HepG2 (cell line): Measurements from ENCODE around the gene DUSP7. TPM values are rescaled to one million over a fixed set of nuclear protein-coding genes. Genes with fewer than 3 reads are reported as not detected.

Experiments used
- ATAC-seq: fragments of 200-7000 bp; cut with Tn5 transposase; 3 replicates; pipeline ENCODE4 v1.9.1; 2020; ENCODE audit warnings: mild to moderate bottlenecking, moderate library complexity
- BruUV-seq: library from RNA; stranded (reverse); fragments of 400-500 nt; replicated peaks from 2 replicates; lab custom pipeline; 2021; lab: Mats Ljungman, UMichigan
- CTCF ChIA-PET: fragments of 300-600 bp; formaldehyde crosslinking; extraction: SDS; loops from one replicate; lab custom pipeline; 2021; ENCODE audit warnings: low total read pairs, inconsistent platforms, low intra/inter-chr PET ratio; lab: Yijun Ruan, JAX
- POLR2A ChIA-PET: fragments of 350-600 bp; sonication (Branson Sonifier 250); formaldehyde crosslinking; loops from one replicate; lab custom pipeline; 2020; ENCODE audit warnings: antibody characterized with exemption, inconsistent platforms; lab: Yijun Ruan, JAX
- DNase-seq: peaks from one replicate; pipeline ENCODE4 v3.0.0-alpha.2; 2015; ENCODE audit warnings: low spot score
- FAIRE-seq: peaks from 3 replicates; lab custom pipeline; 2011; peaks lifted over from hg19 to GRCh38; lab: Jason Lieb, UNC
- H2AFZ ChIP-seq: one replicate; pipeline ENCODE4 v1.6.1; 2011; ENCODE audit warnings: low read length, inconsistent platforms
- H3K27ac ChIP-seq: fragments of 300-600 bp; 3 replicates; pipeline ENCODE4 v1.8.0; 2011; ENCODE audit warnings: mixed run types, mild to moderate bottlenecking, mixed read lengths, low read length, inconsistent platforms; ENCODE audit not compliant: insufficient read depth; ENCODE audit errors: extremely low read length
- H3K27me3 ChIP-seq, 2 experiments: fragments of 200-600 bp in 1 of 2; 2 replicates in 1 of 2; 3 replicates in 1 of 2; pipeline versions ENCODE4 v1.6.0 to v1.8.0; 2011; ENCODE audit warnings: low read length in 2 of 2, mild to moderate bottlenecking in 2 of 2, moderate library complexity in 2 of 2, inconsistent platforms in 1 of 2; ENCODE audit not compliant: insufficient read depth in 2 of 2, control insufficient read depth in 1 of 2
- H3K36me3 ChIP-seq, 2 experiments: fragments of 200-600 bp in 1 of 2; replicated peaks in 1 of 2; 2 replicates in 1 of 2; 3 replicates in 1 of 2; pipeline versions ENCODE4 v1.5.1 to v1.8.0; 2011; ENCODE audit warnings: low read length in 2 of 2, inconsistent platforms in 1 of 2; ENCODE audit not compliant: insufficient read depth in 2 of 2, control insufficient read depth in 1 of 2
- H3K4me1 ChIP-seq: 2 replicates; pipeline ENCODE4 v1.5.1; 2012; ENCODE audit warnings: low read length, inconsistent platforms; ENCODE audit not compliant: insufficient read depth
- H3K4me2 ChIP-seq: 2 replicates; pipeline ENCODE4 v1.6.0; 2011; ENCODE audit warnings: low read depth, low read length, inconsistent platforms
- H3K4me3 ChIP-seq, 3 experiments: fragments of 200-600 bp in 1 of 3; sonication (generic), shearing (Covaris generic) in 1 of 3; replicated peaks in 1 of 3; 2 replicates each; pipeline ENCODE4 v1.5.1; 2011 to 2016; ENCODE audit warnings: low read length in 3 of 3, inconsistent platforms in 2 of 3, low read depth in 2 of 3, mild to moderate bottlenecking in 2 of 3, control low read depth in 1 of 3, mixed read lengths in 1 of 3; ENCODE audit not compliant: insufficient read depth in 1 of 3
- H3K79me2 ChIP-seq: one replicate; pipeline ENCODE4 v1.6.1; 2011; ENCODE audit warnings: low read length, inconsistent platforms; ENCODE audit not compliant: insufficient read depth
- H3K9ac ChIP-seq: 2 replicates; pipeline ENCODE4 v1.6.0; 2011; ENCODE audit warnings: mild to moderate bottlenecking, low read depth, low read length, inconsistent platforms; ENCODE audit not compliant: insufficient read depth
- H3K9me3 ChIP-seq: 2 replicates; pipeline ENCODE4 v1.5.1; 2012; ENCODE audit warnings: mild to moderate bottlenecking, low read length
- H4K20me1 ChIP-seq: 2 replicates; pipeline ENCODE4 v1.6.0; 2011; ENCODE audit warnings: inconsistent platforms, mild to moderate bottlenecking, low read length, moderate library complexity; ENCODE audit not compliant: insufficient read depth
- KLF9 ChIP-seq: IDR thresholded peaks from 2 replicates; pipeline ENCODE4 v1.6.1; 2016; ENCODE audit warnings: low read depth
- NFATC3 ChIP-seq: sonication (generic); formaldehyde crosslinking; IDR thresholded peaks from 2 replicates; pipeline ENCODE4 v1.5.1; 2020; ENCODE audit warnings: mild to moderate bottlenecking, missing genetic modification reagents
- PHB2 ChIP-seq: fragments of 450-650 bp; IDR thresholded peaks from 2 replicates; pipeline ENCODE4 v1.6.1; 2018; ENCODE audit not compliant: partially characterized antibody
- PRDM10 ChIP-seq: sonication (generic); formaldehyde crosslinking; IDR thresholded peaks from 2 replicates; pipeline ENCODE4 v1.4.0; 2020; ENCODE audit warnings: low read depth, missing genetic modification reagents
- REST ChIP-seq, 2 experiments: IDR thresholded peaks; 2 replicates each; pipeline ENCODE4 v1.6.1; 2011 to 2012; ENCODE audit warnings: low read length in 2 of 2, borderline replicate concordance in 1 of 2, low read depth in 1 of 2, mild to moderate bottlenecking in 1 of 2, moderate library complexity in 1 of 2
- SMAD1 ChIP-seq: sonication (generic); formaldehyde crosslinking; IDR thresholded peaks from 2 replicates; pipeline ENCODE4 v1.4.0; 2020; ENCODE audit warnings: missing genetic modification reagents, low read depth, mild to moderate bottlenecking, borderline replicate concordance
- THAP9 ChIP-seq: sonication (generic); formaldehyde crosslinking; IDR thresholded peaks from 2 replicates; pipeline ENCODE4; 2020; ENCODE audit warnings: missing genetic modification reagents, mild to moderate bottlenecking, borderline replicate concordance
- ZFP62 ChIP-seq: sonication (generic); formaldehyde crosslinking; IDR thresholded peaks from 2 replicates; pipeline ENCODE4 v1.4.0; 2020; ENCODE audit warnings: missing genetic modification reagents
- ZNF710 ChIP-seq: sonication (generic); formaldehyde crosslinking; IDR thresholded peaks from 2 replicates; pipeline ENCODE4 v1.5.0; 2020; ENCODE audit warnings: mild to moderate bottlenecking, missing genetic modification reagents, borderline replicate concordance
- WGBS: methylation state at CpG from one replicate; pipeline ENCODE4 v1.1.6; 2017; ENCODE audit warnings: low lambda C conversion rate; 5-methylcytosine and 5-hydroxymethylcytosine counted together
- in situ Hi-C: cut with HindIII; loops from 2 replicates; pipeline ENCODE4 v1.10.0; 2017; ENCODE audit warnings: low pct_unique_long_range_greater_than_20kb; ENCODE audit not compliant: extremely low pct_ligation_motif_present
- intact Hi-C: fragments of 100-400 bp; cut with micrococcal nuclease; formaldehyde crosslinking; loops from one replicate; pipeline ENCODE4 v1.10.0; 2022; ENCODE audit not compliant: unreplicated experiment
- polyA plus RNA-seq, 8 experiments: library from polyadenylated mRNA; depleted of rRNA in 3 of 8; stranded (reverse) in 7 of 8; unstranded in 1 of 8; fragments of >200 nt; fragmentation: Illumina TruSeq in 4 of 8; extraction: Trizol in 4 of 8; gene quantifications; 2 replicates each; pipeline versions ENCODE4 v1.2.1 to v1.2.3, GENCODE V29; 2011 to 2016; ENCODE audit warnings: low read depth in 4 of 8, missing spikeins in 1 of 8, mixed read lengths in 1 of 8; ENCODE audit not compliant: insufficient read depth in 1 of 8
- total RNA-seq, 5 experiments: library from RNA; depleted of rRNA; stranded (reverse); fragments of >200 nt; fragmentation: Illumina TruSeq; extraction: Trizol; gene quantifications; 2 replicates each; pipeline ENCODE4 v1.2.3, GENCODE V29; 2016; ENCODE audit warnings: low read depth in 1 of 5

The DUSP7 gene
- total and polyA plus RNA-seq, 2 of the 13 experiments (the other 11 are each of a cell fraction or from before 2014, with no cell fraction given), result 6.6 to 8.8 TPM

GRCh38 chr3:52086461-52086860 lies 30.1 kb upstream of the DUSP7 start (continued):
- TF ChIP-seq PRDM10 (CRISPR knock-in tag) (no peak), KLF9 (no peak), THAP9 (CRISPR knock-in tag) (no peak)

- Histone ChIP-seq H3K4me3 (no peak overlapping the region), H3K4me2 (no peak overlapping the region), H3K27ac (no peak overlapping the region), H3K27me3 (no peaks in the 10 kb centered on the region), H3K79me2 (no peaks in the 10 kb centered on the region), H3K9ac (no peak overlapping the region), H4K20me1 (no peaks in the 10 kb centered on the region), H2AFZ (no peak overlapping the region), H3K9me3 (no peaks in the 10 kb centered on the region), H3K4me1 (peaks cover 75% of the 10 kb centered on the region), H3K36me3 (no peaks in the 10 kb centered on the region)
- no peak for DNase-seq
- FAIRE-seq, result no peak
- 90% methylated on average over 4 of the region's 10 CpGs for WGBS
- BruUV-seq, result no TSS peak
- intact Hi-C loops (no loop called here), in situ Hi-C loops (no loop called here)
- no peak for ATAC-seq
- ChIA-PET POLR2A (no interaction called here), CTCF (no interaction called here)
- TF ChIP-seq REST (IDR thresholded peaks at IDR 0.05; ENCODE audit: borderline replicate concordance in 1 of 2, low read depth in 1 of 2, low read length in 2 of 2) (no peak), PHB2 (no peak), SMAD1 (CRISPR knock-in tag) (no peak), ZFP62 (no peak), ZNF710 (no peak), NFATC3 (CRISPR knock-in tag) (no peak)
Observed at GRCh38 chr3:52085681-52086282, 29.4 kb upstream of the DUSP7 start.
